Liver (tissue), 9 donors: Measurements from ENCODE around the gene CPNE5. TPM values are rescaled to one million over a fixed set of nuclear protein-coding genes. Genes with fewer than 3 reads are reported as not detected.

Experiments
- DNase-seq: peaks from one replicate; pipeline ENCODE4 v3.0.0-alpha.2; 2017; ENCODE audit warnings: low spot score
- H3K27ac ChIP-seq, 2 donors: one replicate each; pipeline ENCODE4 v1.7.0; 2013; ENCODE audit warnings: inconsistent platforms in 2 of 2, low read length in 2 of 2, control low read depth in 1 of 2, low read depth in 1 of 2, mild to moderate bottlenecking in 1 of 2
- H3K27me3 ChIP-seq, 4 donors: one replicate each; pipeline versions ENCODE4 v1.6.1 to v1.7.0; 2013; ENCODE audit warnings: low read length in 3 of 4, inconsistent platforms in 1 of 4, mild to moderate bottlenecking in 1 of 4, moderate library complexity in 1 of 4; ENCODE audit not compliant: control insufficient read depth in 4 of 4, insufficient read depth in 4 of 4
- H3K36me3 ChIP-seq, 4 donors: one replicate each; pipeline versions ENCODE4 v1.6.1 to v1.7.0; 2013; ENCODE audit warnings: low read length in 3 of 4, mild to moderate bottlenecking in 3 of 4, low read depth in 1 of 4, moderate library complexity in 1 of 4; ENCODE audit not compliant: control insufficient read depth in 4 of 4, insufficient read depth in 3 of 4
- H3K4me1 ChIP-seq, 4 donors: one replicate each; pipeline versions ENCODE4 v1.6.1 to v1.7.0; 2013; ENCODE audit warnings: low read length in 3 of 4, mild to moderate bottlenecking in 3 of 4, moderate library complexity in 1 of 4; ENCODE audit not compliant: control insufficient read depth in 4 of 4, insufficient read depth in 4 of 4
- H3K4me3 ChIP-seq, 3 donors: one replicate each; pipeline versions ENCODE4 v1.6.1 to v1.7.0; 2013; ENCODE audit warnings: low read length in 3 of 3, control low read depth in 1 of 3, low read depth in 1 of 3, mild to moderate bottlenecking in 1 of 3
- H3K9ac ChIP-seq, 2 donors: one replicate each; pipeline ENCODE4 v1.7.0; 2013; ENCODE audit warnings: low read length in 2 of 2, mild to moderate bottlenecking in 2 of 2, moderate library complexity in 2 of 2, control low read depth in 1 of 2, low read depth in 1 of 2
- H3K9me3 ChIP-seq, 4 donors: one replicate each; pipeline versions ENCODE4 v1.6.1 to v1.7.0; 2013; ENCODE audit warnings: low read length in 3 of 4; ENCODE audit not compliant: control insufficient read depth in 4 of 4
- CTCF ChIP-seq: fragments of 150-350 bp; IDR thresholded peaks from 2 replicates; pipeline ENCODE4 v1.5.1; 2017; ENCODE audit warnings: improper control_type of control experiment, low read depth, low read length; ENCODE audit not compliant: missing input control
- EGR1 ChIP-seq, 2 donors: IDR thresholded peaks; 2 replicates each; pipeline ENCODE4 v1.6.1; 2016 to 2018; ENCODE audit warnings: antibody characterized with exemption in 2 of 2, low read depth in 2 of 2
- FOXA1 ChIP-seq: IDR thresholded peaks from 2 replicates; pipeline ENCODE4 v1.6.1; 2016; ENCODE audit warnings: antibody characterized with exemption
- GABPA ChIP-seq, 2 donors: IDR thresholded peaks in 1 of 2; conservative IDR thresholded peaks in 1 of 2; 2 replicates each; pipeline ENCODE4 v1.6.1; 2016; ENCODE audit warnings: antibody characterized with exemption in 2 of 2, mild to moderate bottlenecking in 1 of 2, moderate library complexity in 1 of 2
- HNF4A ChIP-seq, 2 donors: conservative IDR thresholded peaks; 2 replicates each; pipeline ENCODE4 v1.6.1; 2016; ENCODE audit warnings: antibody characterized with exemption in 2 of 2, mild to moderate bottlenecking in 2 of 2
- HNF4G ChIP-seq: IDR thresholded peaks from 2 replicates; pipeline ENCODE4 v1.6.1; 2016; ENCODE audit warnings: antibody characterized with exemption
- JUND ChIP-seq, 2 donors: IDR thresholded peaks; 2 replicates each; pipeline ENCODE4 v1.6.1; 2016; ENCODE audit warnings: antibody characterized with exemption in 2 of 2
- NR2F2 ChIP-seq: IDR thresholded peaks from 2 replicates; pipeline ENCODE4 v1.6.1; 2016; ENCODE audit warnings: antibody characterized with exemption
- RAD21 ChIP-seq, 2 donors: IDR thresholded peaks; 2 replicates each; pipeline ENCODE4 v1.6.1; 2016; ENCODE audit warnings: antibody characterized with exemption in 2 of 2, mild to moderate bottlenecking in 2 of 2
- RXRA ChIP-seq, 2 donors: IDR thresholded peaks; 2 replicates each; pipeline ENCODE4 v1.6.1; 2017 to 2018; ENCODE audit warnings: antibody characterized with exemption in 2 of 2, mild to moderate bottlenecking in 1 of 2
- YY1 ChIP-seq: IDR thresholded peaks from 2 replicates; pipeline ENCODE4 v1.6.1; 2016; ENCODE audit warnings: antibody characterized with exemption, mild to moderate bottlenecking
- WGBS: extraction: QIAGEN DNeasy Blood & Tissue Kit; methylation state at CpG from one replicate; pipeline ENCODE4 v1.1.7; 2013; 5-methylcytosine and 5-hydroxymethylcytosine counted together
- polyA plus RNA-seq, 2 donors: library from polyadenylated mRNA; stranded (reverse) in 1 of 2; unstranded in 1 of 2; fragments of 200-250 nt in 1 of 2; fragments of >200 nt in 1 of 2; fragmentation: Nextera tagmentation in 1 of 2; extraction: Ambion mirVana in 1 of 2; gene quantifications; one replicate each; pipeline versions ENCODE4 v1.2.1 to v1.2.3, GENCODE V29; 2013 to 2015
- total RNA-seq, 2 donors: library from RNA; depleted of rRNA; stranded (reverse); fragments of >200 nt; gene quantifications; one replicate each; pipeline ENCODE4 v1.2.3, GENCODE V29; 2014
- TF ChIP-seq, protein P1 (sequence below): IDR thresholded peaks from 2 replicates; pipeline ENCODE4 v1.6.1; 2016; ENCODE audit warnings: antibody characterized with exemption
- TF ChIP-seq, protein P2 (sequence below): IDR thresholded peaks from 2 replicates; pipeline ENCODE4 v1.6.1; 2016; ENCODE audit warnings: antibody characterized with exemption, mild to moderate bottlenecking
- donor health status: healthy.
- donor health status: healthy.
- donor health status: healthy.
- donor health status: healthy.
- donor health status: healthy.

Gene CPNE5
- total and polyA plus RNA-seq, 4 donors: 0.24 to 1.1 (median 0.44) TPM

DNA sequence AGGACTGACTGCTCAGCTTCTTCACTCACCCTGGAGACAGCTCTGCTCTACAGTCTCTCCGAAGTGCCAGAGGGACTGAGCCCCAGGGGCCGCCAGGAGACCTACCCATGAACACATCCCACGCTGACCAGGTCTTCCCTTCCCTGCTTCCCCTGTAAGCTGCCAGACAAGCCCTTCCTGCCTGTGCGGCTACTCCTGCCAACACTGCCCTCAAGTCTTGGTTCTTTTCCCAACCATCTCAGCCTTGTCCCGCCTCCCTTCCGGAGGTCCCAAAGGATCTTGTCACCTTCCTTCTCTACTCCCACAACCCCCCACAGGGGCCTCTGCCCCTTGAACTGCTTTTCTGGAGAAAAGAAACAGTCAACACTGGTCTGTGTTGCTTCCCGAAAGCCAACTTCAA is 15.0 kb downstream of the CPNE5 start:
- Histone ChIP-seq H3K9ac (no peak overlapping the region), H3K36me3 (no peaks in the 10 kb centered on the region), H3K27ac (no peak overlapping the region), H3K27me3 (no peaks in the 10 kb centered on the region), H3K4me1 (peaks cover 0 to 3% (median 0%) of the 10 kb centered on the region in 4 donors), H3K4me3 (no peak overlapping the region), H3K9me3 (no peaks in the 10 kb centered on the region)
- WGBS: 85% methylated on average over 7 of the region's 7 CpGs
- TF ChIP-seq NR2F2 (peak; percentile 51), RXRA (IDR thresholded peaks at IDR 0.05) (no peak), YY1 (no peak)
- DNase-seq: no peak

GRCh38 chr6:36823421-36824096 is 15.7 kb downstream of the CPNE5 start:
- Histone ChIP-seq H3K27me3 (no peaks in the 10 kb centered on the region), H3K27ac (no peak overlapping the region), H3K9ac (no peak overlapping the region), H3K4me3 (no peak overlapping the region), H3K36me3 (no peaks in the 10 kb centered on the region), H3K9me3 (no peaks in the 10 kb centered on the region), H3K4me1 (peaks cover 0 to 3% (median 0%) of the 10 kb centered on the region in 4 donors)
- WGBS: 91% methylated on average over 12 of the region's 12 CpGs
- DNase-seq: no peak
- TF ChIP-seq, protein P1, sequence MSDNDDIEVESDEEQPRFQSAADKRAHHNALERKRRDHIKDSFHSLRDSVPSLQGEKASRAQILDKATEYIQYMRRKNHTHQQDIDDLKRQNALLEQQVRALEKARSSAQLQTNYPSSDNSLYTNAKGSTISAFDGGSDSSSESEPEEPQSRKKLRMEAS: no peak
- TF ChIP-seq FOXA1: no peak
- TF ChIP-seq HNF4G: no peak
- TF ChIP-seq GABPA (IDR thresholded peaks at IDR 0.05 in 1 of 2, conservative IDR thresholded peaks at IDR 0.05 in 1 of 2): no peak

DNA sequence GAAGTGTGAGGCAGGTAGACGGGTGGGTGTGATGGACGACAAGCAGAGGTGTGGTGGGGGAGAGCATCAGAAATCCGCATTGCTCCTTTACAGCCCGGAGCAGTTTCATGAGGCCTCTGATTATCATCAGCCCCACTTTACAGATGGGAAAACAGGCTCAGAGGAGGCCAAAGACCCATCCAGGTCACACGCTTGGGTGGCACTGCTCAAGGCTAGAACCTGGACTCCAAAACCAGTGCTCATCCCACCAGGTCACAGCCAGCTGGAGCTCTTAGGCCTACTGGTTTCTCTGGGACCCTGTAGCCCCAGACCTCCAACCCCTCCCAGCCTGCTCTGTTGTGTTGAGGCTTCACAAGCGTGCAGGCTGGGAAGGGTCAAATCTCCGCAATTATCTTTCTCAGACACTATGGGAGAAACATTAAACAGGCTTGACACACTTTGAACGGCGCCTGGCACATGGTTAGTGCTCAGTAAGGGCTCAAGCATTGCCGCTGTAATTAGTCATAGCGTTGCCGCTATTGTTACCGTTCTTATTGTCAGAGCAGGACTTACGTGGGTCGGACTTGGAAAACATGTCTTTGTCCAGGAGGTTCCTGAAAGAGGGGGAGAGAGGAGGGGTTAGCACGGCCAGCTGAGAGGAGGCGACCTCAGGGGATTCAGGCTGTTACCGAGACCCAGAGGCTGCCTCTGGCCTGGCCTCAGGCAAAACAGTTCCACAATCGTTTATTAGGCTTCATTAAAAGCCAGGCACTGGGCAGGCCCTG is 16.6 kb downstream of the CPNE5 start:
- Histone ChIP-seq H3K9me3 (no peaks in the 10 kb centered on the region), H3K27ac (no peak overlapping the region), H3K36me3 (no peaks in the 10 kb centered on the region), H3K27me3 (no peaks in the 10 kb centered on the region), H3K4me1 (peaks cover 0 to 3% (median 0%) of the 10 kb centered on the region in 4 donors), H3K9ac (no peak overlapping the region), H3K4me3 (no peak overlapping the region)
- DNase-seq: no peak
- TF ChIP-seq JUND (IDR thresholded peaks at IDR 0.05) (no peak), RAD21 (IDR thresholded peaks at IDR 0.05) (no peak), YY1 (no peak), CTCF (no peak), HNF4A (conservative IDR thresholded peaks at IDR 0.05) (no peak), EGR1 (IDR thresholded peaks at IDR 0.05; ENCODE audit: low read depth in 2 of 2) (no peak)
- TF ChIP-seq, protein P2, sequence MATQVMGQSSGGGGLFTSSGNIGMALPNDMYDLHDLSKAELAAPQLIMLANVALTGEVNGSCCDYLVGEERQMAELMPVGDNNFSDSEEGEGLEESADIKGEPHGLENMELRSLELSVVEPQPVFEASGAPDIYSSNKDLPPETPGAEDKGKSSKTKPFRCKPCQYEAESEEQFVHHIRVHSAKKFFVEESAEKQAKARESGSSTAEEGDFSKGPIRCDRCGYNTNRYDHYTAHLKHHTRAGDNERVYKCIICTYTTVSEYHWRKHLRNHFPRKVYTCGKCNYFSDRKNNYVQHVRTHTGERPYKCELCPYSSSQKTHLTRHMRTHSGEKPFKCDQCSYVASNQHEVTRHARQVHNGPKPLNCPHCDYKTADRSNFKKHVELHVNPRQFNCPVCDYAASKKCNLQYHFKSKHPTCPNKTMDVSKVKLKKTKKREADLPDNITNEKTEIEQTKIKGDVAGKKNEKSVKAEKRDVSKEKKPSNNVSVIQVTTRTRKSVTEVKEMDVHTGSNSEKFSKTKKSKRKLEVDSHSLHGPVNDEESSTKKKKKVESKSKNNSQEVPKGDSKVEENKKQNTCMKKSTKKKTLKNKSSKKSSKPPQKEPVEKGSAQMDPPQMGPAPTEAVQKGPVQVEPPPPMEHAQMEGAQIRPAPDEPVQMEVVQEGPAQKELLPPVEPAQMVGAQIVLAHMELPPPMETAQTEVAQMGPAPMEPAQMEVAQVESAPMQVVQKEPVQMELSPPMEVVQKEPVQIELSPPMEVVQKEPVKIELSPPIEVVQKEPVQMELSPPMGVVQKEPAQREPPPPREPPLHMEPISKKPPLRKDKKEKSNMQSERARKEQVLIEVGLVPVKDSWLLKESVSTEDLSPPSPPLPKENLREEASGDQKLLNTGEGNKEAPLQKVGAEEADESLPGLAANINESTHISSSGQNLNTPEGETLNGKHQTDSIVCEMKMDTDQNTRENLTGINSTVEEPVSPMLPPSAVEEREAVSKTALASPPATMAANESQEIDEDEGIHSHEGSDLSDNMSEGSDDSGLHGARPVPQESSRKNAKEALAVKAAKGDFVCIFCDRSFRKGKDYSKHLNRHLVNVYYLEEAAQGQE: no peak
- WGBS: 91% methylated on average over 19 of the region's 19 CpGs
